Measurements from ENCODE around the gene OBI1. TPM values are rescaled to one million over a fixed set of nuclear protein-coding genes. Genes with fewer than 3 reads are reported as not detected.

Gene OBI1
- polyA plus RNA-seq, 3 donors = 2.0 to 5.2 (median 3.5) TPM

- H3K9me3 Mint-ChIP-seq = peaks cover 0 to 5% (median 2%) of the 10 kb centered on the region in 7 donors
- Histone ChIP-seq H3K4me1 (ENCODE audit: control insufficient read depth in 1 of 2, insufficient read depth in 2 of 2, low read length in 2 of 2) (no peaks in the 10 kb centered on the region), H3K4me2 (replicated peaks; ENCODE audit: extremely low read depth, low read length, poor library complexity, severe bottlenecking) (no peak overlapping the region), H4K20me1 (ENCODE audit: insufficient read depth, low read length) (no peaks in the 10 kb centered on the region), H3K27me3 (ENCODE audit: control insufficient read depth in 2 of 2, insufficient read depth in 2 of 2, low read length in 2 of 2) (no peaks in the 10 kb centered on the region), H3K36me3 (replicated peaks in 1 of 2; ENCODE audit: control insufficient read depth in 1 of 2, insufficient read depth in 2 of 2, low read length in 2 of 2) (no peaks in the 10 kb centered on the region), H3K79me2 (ENCODE audit: insufficient read depth, low read length) (no peaks in the 10 kb centered on the region), H3K9me3 (replicated peaks in 1 of 2; ENCODE audit: control insufficient read depth in 1 of 2, insufficient read depth in 1 of 2, low read length in 2 of 2) (no peaks in the 10 kb centered on the region), H3K9ac (ENCODE audit: insufficient read depth, low read length, poor library complexity, severe bottlenecking) (no peak overlapping the region), H3K27ac (ENCODE audit: low read depth in 1 of 2, low read length in 2 of 2) (no peak overlapping the region), H2AFZ (ENCODE audit: insufficient read depth, low read depth, low read length, poor library complexity, severe bottlenecking) (no peak overlapping the region), H3K4me3 (replicated peaks in 1 of 3; ENCODE audit: low read depth in 2 of 3, low read length in 3 of 3) (no peak overlapping the region)
- no peaks in the 10 kb centered on the region for H3K36me3 Mint-ChIP-seq
- peaks cover 0 to 3% (median 2%) of the 10 kb centered on the region in 3 donors for H3K27me3 Mint-ChIP-seq (ENCODE audit: low read depth in 3 of 3)
- WGBS (ENCODE audit: insufficient coverage) = 93% methylated on average over 2 of the region's 3 CpGs
- TF ChIP-seq CTCF (IDR thresholded peaks at IDR 0.05) = no peak
- no peak overlapping the region for H3K4me3 Mint-ChIP-seq
- DNase-seq = no peak
- H3K4me1 Mint-ChIP-seq = no peaks in the 10 kb centered on the region
- intact Hi-C loops (cut with micrococcal nuclease) = no loop called here
- H3K27ac Mint-ChIP-seq = no peak overlapping the region
These were observed 41.4 kb upstream of the OBI1 start for GRCh38 chr13:78700121-78700910.

- Mint-ChIP-seq H3K9me3 (peaks cover 0 to 6% (median 0%) of the 10 kb centered on the region in 7 donors), H3K27ac (no peak overlapping the region), H3K27me3 (ENCODE audit: low read depth in 3 of 3) (peaks cover 1 to 5% (median 2%) of the 10 kb centered on the region in 3 donors), H3K4me1 (no peaks in the 10 kb centered on the region), H3K36me3 (no peaks in the 10 kb centered on the region), H3K4me3 (no peak overlapping the region)
- Histone ChIP-seq H3K9me3 (replicated peaks in 1 of 2; ENCODE audit: control insufficient read depth in 1 of 2, insufficient read depth in 1 of 2, low read length in 2 of 2) (peaks cover 0 to 1% of the 10 kb centered on the region in 2 donors), H3K4me2 (replicated peaks; ENCODE audit: extremely low read depth, low read length, poor library complexity, severe bottlenecking) (no peak overlapping the region), H3K36me3 (replicated peaks in 1 of 2; ENCODE audit: control insufficient read depth in 1 of 2, insufficient read depth in 2 of 2, low read length in 2 of 2) (no peaks in the 10 kb centered on the region), H3K27me3 (ENCODE audit: control insufficient read depth in 2 of 2, insufficient read depth in 2 of 2, low read length in 2 of 2) (peaks cover 0 to 2% of the 10 kb centered on the region in 2 donors), H2AFZ (ENCODE audit: insufficient read depth, low read depth, low read length, poor library complexity, severe bottlenecking) (no peak overlapping the region), H3K4me1 (ENCODE audit: control insufficient read depth in 1 of 2, insufficient read depth in 2 of 2, low read length in 2 of 2) (no peaks in the 10 kb centered on the region), H4K20me1 (ENCODE audit: insufficient read depth, low read length) (no peaks in the 10 kb centered on the region), H3K79me2 (ENCODE audit: insufficient read depth, low read length) (no peaks in the 10 kb centered on the region), H3K9ac (ENCODE audit: insufficient read depth, low read length, poor library complexity, severe bottlenecking) (no peak overlapping the region), H3K27ac (ENCODE audit: low read depth in 1 of 2, low read length in 2 of 2) (no peak overlapping the region), H3K4me3 (replicated peaks in 1 of 3; ENCODE audit: low read depth in 2 of 3, low read length in 3 of 3) (no peak overlapping the region)
- intact Hi-C loops (cut with micrococcal nuclease) = no loop called here
- 100% methylated on average over 2 of the region's 2 CpGs for WGBS (ENCODE audit: insufficient coverage)
- no peak for TF ChIP-seq CTCF (IDR thresholded peaks at IDR 0.05)
- no peak for DNase-seq
These were observed 30.1 kb upstream of the OBI1 start for GRCh38 chr13:78689011-78689410.

Data from CD14-positive monocyte (primary cell).